Stimulated activated CD4-positive, alpha-beta T cell treated with anti-CD3 and anti-CD28 coated beads, Interleukin-4, amount 100 ng/mL, for 48 hours (primary cell): ENCODE measurements around the gene ZNF197.
"Not testable (repeated sequence)": the region's sequence is repeated elsewhere in the genome, so short reads cannot be mapped to it uniquely, and the experiment has no call there.

Experiments
- DNase-seq, 2 donors: peaks; one replicate each; pipeline ENCODE4 v3.0.0-alpha.2; 2020; ENCODE audit warnings: low read depth in 2 of 2

The ZNF197 gene

DNA sequence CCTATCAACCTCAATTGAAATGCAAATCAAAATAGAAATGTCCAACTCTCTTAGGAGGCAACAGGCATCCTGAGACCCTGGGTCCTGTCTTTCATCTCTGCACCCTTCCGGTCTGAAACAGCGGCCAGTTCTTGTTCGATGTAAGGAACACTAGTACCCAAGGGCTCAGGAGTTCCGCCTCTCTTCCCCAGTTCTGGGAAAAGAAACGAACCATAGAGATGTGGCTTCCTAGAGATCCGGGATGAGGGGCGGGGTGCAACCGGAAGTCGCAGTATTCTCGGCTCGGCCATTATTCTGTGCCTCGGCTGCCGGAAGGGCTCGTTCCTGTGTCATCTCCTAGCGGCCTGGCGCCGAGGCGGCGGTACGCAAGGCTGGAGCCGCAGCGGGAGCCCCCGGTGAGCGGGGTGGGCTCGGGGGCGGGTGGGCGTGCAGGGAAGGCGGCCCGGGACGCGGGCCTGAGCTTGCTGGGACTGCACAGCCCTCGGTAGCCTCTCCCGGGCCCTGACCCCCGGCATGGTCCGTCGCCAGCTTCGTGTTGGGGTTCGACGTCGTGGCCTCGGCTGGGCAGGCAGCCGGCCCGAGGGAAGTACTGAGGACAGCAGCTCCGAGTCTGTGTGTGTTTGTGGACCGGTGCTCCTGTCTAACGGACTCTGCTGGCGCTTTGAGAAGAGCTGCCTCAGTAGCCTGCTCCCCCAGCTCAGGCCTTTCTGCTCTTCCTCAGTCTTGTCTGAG, at the start of gene ZNF197:
ZNF197 (plus strand) TSS at position 288 of the 732 bp plus-strand sequence. CDS start 4,119 bp downstream, outside the sequence.
- DNase-seq: peak; percentile 41 to 61

- DNase-seq: no peak
Measured at GRCh38 chr3:44576613-44577012, 48.2 kb upstream of the ZNF197 start.

GRCh38 chr3:44577354-44577952, 47.4 kb upstream of the ZNF197 start:
- DNase-seq: not testable (repeated sequence)

DNA sequence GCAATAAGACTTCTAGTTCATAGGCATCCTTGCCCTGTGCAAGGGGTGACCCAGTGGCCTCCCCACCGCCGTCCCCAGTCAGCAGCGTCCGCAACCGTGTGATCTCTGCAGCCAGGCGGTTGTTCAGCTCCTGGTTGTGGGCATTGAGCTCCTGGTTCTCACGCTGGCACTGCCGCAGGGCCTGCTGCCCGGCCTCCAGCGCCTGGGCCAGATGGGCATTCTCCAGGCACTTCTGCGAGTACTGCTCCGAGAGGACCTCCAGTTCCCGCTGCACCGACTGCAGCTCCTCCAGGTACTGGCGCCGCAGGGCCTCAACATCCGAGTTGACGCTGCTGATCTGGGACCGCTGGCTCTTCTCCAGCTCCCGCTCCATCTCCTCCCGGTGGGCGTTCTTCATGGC, 46.5 kb upstream of the ZNF197 start:
- DNase-seq: not testable (repeated sequence)

GRCh38 chr3:44578924-44579515, 45.8 kb upstream of the ZNF197 start:
- DNase-seq: not testable (repeated sequence)

- DNase-seq: not testable (repeated sequence)
Measured at GRCh38 chr3:44579749-44580148, 45.1 kb upstream of the ZNF197 start.

DNA sequence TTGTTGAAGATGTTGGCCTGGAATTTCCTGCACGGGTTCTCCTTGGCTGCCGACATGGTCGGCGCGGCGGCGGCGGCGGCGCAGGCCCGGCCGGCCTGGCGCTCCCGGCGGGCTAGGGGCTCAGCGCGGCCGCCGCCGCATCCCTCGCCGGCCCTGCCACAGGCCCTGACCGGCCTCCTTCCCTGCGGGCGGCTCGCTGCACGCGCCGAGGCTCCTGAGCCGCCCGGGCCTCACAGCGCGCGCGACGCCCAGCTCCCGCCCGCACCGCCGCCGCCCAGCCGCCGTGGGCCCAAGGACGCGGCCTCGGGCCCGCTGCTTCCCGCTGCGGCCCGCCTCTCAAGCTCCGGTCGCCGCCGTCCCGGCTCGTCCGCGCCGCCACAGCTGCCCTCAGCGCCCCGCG, 43.9 kb upstream of the ZNF197 start:
- DNase-seq: not testable (repeated sequence)

GRCh38 chr3:44584646-44585501, 40.0 kb upstream of the ZNF197 start, which contains the start of gene ZNF660:
ZNF660 (plus strand) TSS chr3:44584964; CDS start chr3:44594194, 9,230 bp downstream.
- no peak for DNase-seq

- DNase-seq: no peak
Measured at GRCh38 chr3:44596621-44597020, 28.2 kb upstream of the ZNF197 start.

GRCh38 chr3:44601749-44602148, 23.1 kb upstream of the ZNF197 start:
- DNase-seq: no peak

- no peak for DNase-seq
Measured at GRCh38 chr3:44612678-44613077, 12.2 kb upstream of the ZNF197 start.

GRCh38 chr3:44628716-44629115, 3.9 kb downstream of the ZNF197 start:
- no peak for DNase-seq

DNA sequence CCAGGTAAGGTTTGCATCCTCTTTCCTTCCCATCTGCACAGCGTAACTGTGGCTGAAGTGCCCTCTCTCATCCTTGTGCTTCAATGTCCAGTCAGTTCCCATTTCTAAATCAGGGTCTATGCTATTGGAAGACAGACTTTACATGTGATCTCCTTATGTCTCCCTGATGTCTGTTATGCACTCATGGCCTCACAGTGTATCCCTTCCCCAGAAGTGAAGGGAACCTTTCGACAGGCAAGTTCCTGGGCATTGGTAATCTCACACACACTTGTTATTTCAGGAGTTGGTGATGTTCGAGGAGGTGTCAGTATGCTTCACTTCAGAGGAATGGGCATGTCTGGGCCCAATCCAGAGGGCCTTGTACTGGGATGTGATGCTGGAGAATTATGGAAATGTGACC, 7.4 kb downstream of the ZNF197 start:
- no peak for DNase-seq

DNA sequence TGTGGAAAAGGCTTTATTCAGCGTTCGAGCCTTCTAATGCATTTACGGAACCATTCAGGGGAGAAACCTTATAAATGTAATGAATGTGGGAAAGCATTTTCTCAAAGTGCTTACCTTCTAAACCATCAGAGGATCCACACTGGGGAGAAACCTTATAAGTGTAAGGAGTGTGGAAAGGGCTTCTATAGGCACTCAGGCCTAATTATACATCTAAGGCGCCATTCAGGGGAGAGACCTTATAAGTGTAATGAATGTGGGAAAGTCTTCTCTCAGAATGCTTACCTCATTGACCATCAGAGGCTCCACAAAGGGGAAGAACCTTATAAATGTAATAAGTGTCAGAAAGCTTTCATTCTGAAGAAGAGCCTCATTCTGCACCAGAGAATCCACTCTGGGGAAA, 17.5 kb downstream of the ZNF197 start:
- DNase-seq: no peak

DNA sequence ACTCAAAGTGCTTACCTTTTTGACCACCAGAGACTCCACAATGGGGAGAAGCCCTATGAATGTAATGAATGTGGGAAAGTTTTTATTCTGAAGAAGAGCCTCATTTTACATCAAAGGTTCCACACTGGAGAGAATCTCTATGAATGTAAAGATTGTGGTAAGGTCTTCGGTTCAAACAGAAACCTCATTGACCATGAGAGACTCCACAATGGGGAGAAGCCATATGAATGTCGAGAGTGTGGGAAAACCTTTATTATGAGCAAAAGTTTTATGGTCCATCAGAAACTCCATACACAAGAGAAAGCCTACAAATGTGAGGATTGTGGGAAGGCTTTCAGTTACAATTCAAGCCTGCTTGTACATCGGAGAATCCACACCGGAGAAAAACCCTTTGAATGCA, 18.2 kb downstream of the ZNF197 start:
- DNase-seq: no peak

DNA sequence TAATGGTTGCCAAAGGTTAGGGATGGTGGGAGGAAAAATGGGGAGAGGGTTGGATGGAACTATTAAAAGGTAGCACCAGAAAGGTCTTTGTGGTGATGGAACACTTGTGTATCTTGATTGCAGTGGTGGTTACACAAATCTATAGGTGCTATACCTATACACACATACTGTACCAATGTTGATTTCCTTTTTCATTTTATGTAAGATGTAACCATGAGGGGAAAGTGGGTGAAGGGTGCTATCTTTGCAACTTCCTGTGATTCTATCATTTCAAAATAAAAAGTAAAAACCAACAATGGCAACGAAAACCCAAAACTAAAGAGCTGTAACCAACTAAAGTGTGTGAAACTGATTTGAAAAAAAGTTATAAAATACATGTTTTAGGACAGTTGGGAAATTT, 22.9 kb downstream of the ZNF197 start:
- DNase-seq: no peak

DNA sequence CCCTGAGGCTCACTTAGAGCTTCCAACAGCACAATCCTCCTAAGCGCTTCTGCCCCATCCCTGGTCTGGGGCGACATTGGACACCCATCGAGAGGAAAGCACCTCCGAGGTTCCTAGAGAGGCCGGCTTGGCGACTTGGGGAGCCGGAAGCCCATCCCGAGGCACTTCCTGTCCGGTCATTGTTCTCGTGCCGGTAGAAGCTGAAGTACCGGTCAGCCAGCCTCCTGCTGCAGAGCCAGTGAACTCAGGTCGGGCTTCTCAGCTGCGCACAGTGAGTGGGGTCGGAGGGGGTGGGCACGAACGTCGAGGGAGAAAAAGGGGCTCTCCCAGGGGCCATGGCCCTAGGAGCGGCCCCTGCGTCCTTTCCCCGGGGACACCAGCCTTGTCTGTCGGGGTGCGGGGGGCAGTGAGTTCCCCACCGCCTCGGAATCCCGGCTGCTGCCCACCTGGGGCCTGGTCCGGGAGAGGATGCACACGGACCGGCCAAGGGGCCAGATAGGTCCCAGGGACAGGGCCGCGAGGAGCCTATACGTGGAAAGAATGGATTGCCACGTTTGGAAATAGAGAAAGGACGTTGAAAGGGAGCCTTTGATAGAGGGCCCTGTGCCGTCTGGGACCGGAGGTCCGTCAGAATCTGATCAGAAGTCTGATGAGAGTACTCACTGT, 23.9 kb downstream of the ZNF197 start, which contains the start of gene ZNF35:
ZNF35 (plus strand) TSS at position 169 of the 666 bp plus-strand sequence. CDS start 2,336 bp downstream, outside the sequence.
- peak; percentile 31 to 39 for DNase-seq

DNA sequence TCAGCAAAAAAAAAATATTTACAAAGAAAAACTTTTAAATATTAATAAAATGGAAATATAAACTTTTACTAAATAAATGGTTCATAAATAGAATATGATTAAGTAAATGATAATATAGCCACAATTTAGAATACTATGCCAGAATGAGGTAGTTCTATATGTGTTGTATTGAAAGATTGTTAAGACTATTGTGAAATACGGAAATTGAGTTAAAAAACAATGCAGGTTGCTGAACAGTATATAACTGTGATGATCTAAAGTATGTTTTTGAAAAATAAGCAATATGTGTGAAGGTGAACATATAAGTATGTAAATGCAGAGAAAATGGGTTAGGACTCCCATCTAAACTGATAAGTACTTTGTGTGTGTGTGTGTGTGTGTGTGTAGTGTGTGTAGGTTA, 24.9 kb downstream of the ZNF197 start:
- no peak for DNase-seq

DNA sequence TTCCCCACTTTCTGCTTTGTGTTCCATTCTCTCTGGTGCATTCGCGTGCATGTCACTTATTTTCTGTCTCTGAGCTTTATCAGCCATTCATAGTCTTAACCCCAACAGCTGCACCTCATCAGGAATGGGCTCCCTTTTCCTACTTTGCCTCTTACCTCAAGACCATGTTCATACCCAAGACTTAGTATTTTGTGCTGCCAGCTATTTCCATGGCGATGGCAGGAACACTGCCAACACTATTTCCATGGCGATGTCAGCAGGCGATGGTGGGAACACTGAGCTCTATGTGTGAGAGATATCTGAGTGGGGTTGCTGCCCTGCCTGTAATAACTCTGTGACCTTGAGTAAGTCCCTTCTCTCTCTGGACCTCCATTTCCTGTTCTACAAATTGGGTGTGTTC, 29.2 kb downstream of the ZNF197 start:
- DNase-seq: no peak

- no peak for DNase-seq
Measured at GRCh38 chr3:44659015-44659414, 34.2 kb downstream of the ZNF197 start.

- no peak for DNase-seq
Measured at GRCh38 chr3:44659434-44659833, 34.6 kb downstream of the ZNF197 start.
